D721Med (cell line): ENCODE measurements around the gene RFC2.

ENCODE experiments used
- DNase-seq: peaks from one replicate; pipeline ENCODE4 v3.0.0; 2011; ENCODE audit warnings: low spot score; ENCODE audit not compliant: insufficient read length
- FAIRE-seq: peaks from 2 replicates; lab custom pipeline; 2011; peaks lifted over from hg19 to GRCh38; lab: Jason Lieb, UNC
- TF ChIP-seq, protein P1 (sequence below): IDR thresholded peaks from 2 replicates; pipeline ENCODE4 v1.5.1; 2012; ENCODE audit warnings: mild to moderate bottlenecking, control low read depth; ENCODE audit not compliant: insufficient read depth; ENCODE audit errors: missing control alignments

RFC2 gene

DNA sequence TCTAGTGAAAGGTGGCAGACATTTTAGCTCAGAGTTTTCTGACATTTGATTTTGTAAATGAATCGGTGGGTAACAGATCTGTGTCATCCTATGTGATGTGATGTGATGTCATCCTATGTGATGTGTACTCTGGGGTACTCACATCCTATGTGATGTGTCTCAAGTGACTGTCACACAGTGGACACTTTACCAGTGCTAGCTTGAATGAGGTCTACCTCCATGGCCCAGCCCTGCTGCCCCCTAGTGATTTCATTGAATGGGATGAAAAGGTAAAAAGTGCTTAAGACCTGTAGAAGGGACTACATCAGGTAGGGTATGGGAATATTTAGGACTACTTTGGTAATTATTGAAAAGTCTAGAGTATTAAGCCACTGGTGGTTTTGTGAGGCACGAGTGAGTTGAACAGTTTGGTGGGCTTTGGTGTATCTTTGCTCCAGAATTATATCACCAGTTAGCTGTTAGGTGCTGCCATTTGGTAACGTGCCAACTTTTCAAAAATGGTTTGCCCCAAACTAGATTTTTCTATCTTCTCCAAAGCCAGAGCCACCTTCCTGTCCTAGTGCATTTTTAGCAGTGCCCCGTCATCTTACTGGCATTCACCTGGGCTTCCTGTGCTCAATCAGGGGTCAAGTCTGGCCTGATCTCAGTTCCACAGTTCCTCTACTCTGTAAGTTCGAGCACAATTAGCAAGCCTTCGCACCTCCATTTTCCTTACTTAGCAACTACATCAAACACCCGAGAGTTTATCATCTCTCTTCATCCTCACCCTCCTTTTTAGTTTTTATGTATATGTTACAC is 70.3 kb downstream of the RFC2 start:
- TF ChIP-seq, protein P1, sequence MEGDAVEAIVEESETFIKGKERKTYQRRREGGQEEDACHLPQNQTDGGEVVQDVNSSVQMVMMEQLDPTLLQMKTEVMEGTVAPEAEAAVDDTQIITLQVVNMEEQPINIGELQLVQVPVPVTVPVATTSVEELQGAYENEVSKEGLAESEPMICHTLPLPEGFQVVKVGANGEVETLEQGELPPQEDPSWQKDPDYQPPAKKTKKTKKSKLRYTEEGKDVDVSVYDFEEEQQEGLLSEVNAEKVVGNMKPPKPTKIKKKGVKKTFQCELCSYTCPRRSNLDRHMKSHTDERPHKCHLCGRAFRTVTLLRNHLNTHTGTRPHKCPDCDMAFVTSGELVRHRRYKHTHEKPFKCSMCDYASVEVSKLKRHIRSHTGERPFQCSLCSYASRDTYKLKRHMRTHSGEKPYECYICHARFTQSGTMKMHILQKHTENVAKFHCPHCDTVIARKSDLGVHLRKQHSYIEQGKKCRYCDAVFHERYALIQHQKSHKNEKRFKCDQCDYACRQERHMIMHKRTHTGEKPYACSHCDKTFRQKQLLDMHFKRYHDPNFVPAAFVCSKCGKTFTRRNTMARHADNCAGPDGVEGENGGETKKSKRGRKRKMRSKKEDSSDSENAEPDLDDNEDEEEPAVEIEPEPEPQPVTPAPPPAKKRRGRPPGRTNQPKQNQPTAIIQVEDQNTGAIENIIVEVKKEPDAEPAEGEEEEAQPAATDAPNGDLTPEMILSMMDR: peak; percentile 35
- FAIRE-seq (no peak), DNase-seq (no peak)

DNA sequence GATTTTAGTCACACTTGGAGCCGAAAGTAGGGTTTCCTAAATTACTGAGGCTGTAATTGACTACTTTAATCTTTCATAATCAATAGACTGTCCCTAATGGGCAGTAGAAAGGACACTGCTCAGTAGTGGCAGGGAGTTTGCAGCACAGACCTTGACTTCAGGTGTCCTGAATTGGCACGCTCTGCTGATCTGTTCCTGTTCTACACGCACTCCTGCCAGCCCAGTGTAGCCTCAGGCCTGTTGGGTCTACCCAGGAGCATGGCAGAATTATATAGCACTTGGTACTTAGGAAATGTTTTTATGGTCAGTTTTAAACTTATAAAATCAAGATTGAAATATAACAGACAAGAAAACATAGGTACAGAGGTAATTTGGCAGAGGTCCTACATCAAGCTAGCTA is 71.1 kb downstream of the RFC2 start:
- DNase-seq: no peak

DNA sequence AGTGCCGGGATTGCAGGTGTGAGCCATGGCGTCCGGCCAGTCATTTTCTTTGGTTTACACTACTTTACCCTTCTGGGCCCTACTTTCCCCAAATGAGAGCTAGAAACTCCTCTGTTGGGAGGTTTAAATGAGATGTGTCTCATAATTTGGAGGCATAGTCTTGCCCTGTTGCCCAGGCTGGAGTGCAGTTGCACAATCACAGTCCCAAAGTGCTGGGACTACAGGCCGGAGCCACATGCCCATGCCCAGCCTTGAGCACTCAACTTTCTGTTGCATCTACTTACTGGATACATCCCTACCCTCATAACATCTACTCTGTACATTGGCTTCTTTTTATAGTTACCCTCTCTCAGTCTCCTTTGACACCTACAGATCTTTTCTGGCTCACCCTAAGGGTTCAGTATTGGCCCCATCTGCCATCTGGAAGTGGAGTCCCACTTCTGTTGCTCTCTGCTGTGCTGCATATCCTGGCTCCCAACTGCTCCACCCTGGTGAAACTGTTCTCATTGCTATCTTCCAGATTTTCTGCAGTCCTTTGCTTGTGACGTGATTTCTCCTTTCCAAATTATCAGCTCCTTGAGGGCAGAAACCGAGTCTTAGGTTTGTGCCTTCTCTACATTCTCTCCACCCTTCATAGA is 71.6 kb downstream of the RFC2 start:
- FAIRE-seq (no peak), DNase-seq (no peak)

More for the DNA sequence above, 71.1 kb downstream of the RFC2 start:
- FAIRE-seq: no peak
- TF ChIP-seq, protein P1: no peak

DNA sequence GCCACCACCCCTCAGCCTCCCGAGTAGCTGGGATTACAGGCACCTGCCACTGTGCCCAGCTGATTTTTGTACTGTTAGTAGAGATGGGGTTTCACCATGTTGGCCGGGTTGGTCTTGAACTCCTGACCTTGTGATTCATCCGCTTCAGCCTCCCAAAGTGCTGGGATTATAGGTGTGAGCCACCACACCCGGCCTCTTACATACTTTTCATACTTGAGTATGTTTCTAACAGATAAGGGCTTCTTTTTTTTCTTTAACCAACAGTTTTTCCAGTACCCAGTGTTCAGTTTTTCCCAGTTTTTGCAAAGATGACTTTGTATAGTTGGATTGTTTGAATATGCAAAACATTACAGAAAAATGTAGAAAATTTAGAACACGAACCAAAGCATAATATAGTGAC is 72.4 kb downstream of the RFC2 start:
- DNase-seq (no peak), FAIRE-seq (no peak)
- TF ChIP-seq, protein P1: no peak

More for the DNA sequence above, 71.6 kb downstream of the RFC2 start:
- TF ChIP-seq, protein P1: no peak
